Epithelial cell of esophagus (primary cell): ENCODE data around the gene ARMH3.

Experiments
- DNase-seq: peaks from one replicate; pipeline ENCODE4 v3.0.0; 2010; ENCODE audit warnings: low read depth
- H3K4me3 ChIP-seq: 2 replicates; pipeline ENCODE4 v1.5.1; 2011; ENCODE audit warnings: mild to moderate bottlenecking, low read length, control low read depth
- CTCF ChIP-seq: IDR thresholded peaks from 2 replicates; pipeline ENCODE4 v1.5.1; 2011; ENCODE audit warnings: low read depth, mild to moderate bottlenecking, low read length, control low read depth, inconsistent platforms; ENCODE audit not compliant: insufficient read depth; ENCODE audit errors: missing control alignments

ARMH3 gene

GRCh38 chr10:101858723-101859500 lies 197.1 kb downstream of the ARMH3 start:
- no peak overlapping the region for H3K4me3 ChIP-seq
- no peak for DNase-seq
- TF ChIP-seq CTCF: no peak

- DNase-seq: no peak
- no peak overlapping the region for H3K4me3 ChIP-seq
- TF ChIP-seq CTCF: no peak
Observed at GRCh38 chr10:101857802-101858476, 198.0 kb downstream of the ARMH3 start.

- H3K4me3 ChIP-seq: no peak overlapping the region
- peak; percentile 57 for DNase-seq
- no peak for TF ChIP-seq CTCF
Observed at GRCh38 chr10:101856626-101857025, 199.3 kb downstream of the ARMH3 start.

- no peak overlapping the region for H3K4me3 ChIP-seq
- no peak for TF ChIP-seq CTCF
- no peak for DNase-seq
Observed at GRCh38 chr10:101851411-101852116, 204.4 kb downstream of the ARMH3 start.

GRCh38 chr10:101850749-101851148 lies 205.2 kb downstream of the ARMH3 start:
- no peak for DNase-seq
- TF ChIP-seq CTCF: no peak
- H3K4me3 ChIP-seq: no peak overlapping the region

- no peak for TF ChIP-seq CTCF
- H3K4me3 ChIP-seq: no peak overlapping the region
- DNase-seq: no peak
Observed at GRCh38 chr10:101848894-101849351, 207.1 kb downstream of the ARMH3 start.
